IPS DF 6.9 (cell line): ENCODE measurements around the gene CGB5.
A peak's percentile ranks its signal among the peaks of the same experiment; 100 is the strongest.
"Not testable (repeated sequence)": the region's sequence is repeated elsewhere in the genome, so short reads cannot be mapped to it uniquely, and the experiment has no call there.

Experiments used
- DNase-seq: peaks from one replicate; pipeline ENCODE4 v3.0.0-alpha.2; 2013; ENCODE audit warnings: low read depth, low spot score
- H3K27ac ChIP-seq: one replicate; pipeline ENCODE4 v1.5.1; 2013; ENCODE audit warnings: low read length, control low read depth
- H3K27me3 ChIP-seq: 2 replicates; pipeline ENCODE4 v1.6.1; 2013; ENCODE audit warnings: mild to moderate bottlenecking, low read length; ENCODE audit not compliant: control insufficient read depth, insufficient read depth
- H3K36me3 ChIP-seq: 2 replicates; pipeline ENCODE4 v1.6.1; 2013; ENCODE audit warnings: low read length; ENCODE audit not compliant: control insufficient read depth, insufficient read depth
- H3K4me1 ChIP-seq: 2 replicates; pipeline ENCODE4 v1.6.1; 2013; ENCODE audit warnings: low read length; ENCODE audit not compliant: control insufficient read depth, insufficient read depth
- H3K4me3 ChIP-seq: 2 replicates; pipeline ENCODE4 v1.5.1; 2013; ENCODE audit warnings: mild to moderate bottlenecking, low read length
- H3K9me3 ChIP-seq: 2 replicates; pipeline ENCODE4 v1.6.1; 2013; ENCODE audit warnings: low read length, inconsistent platforms; ENCODE audit not compliant: control insufficient read depth, insufficient read depth
- WGBS: extraction: QIAGEN DNeasy Blood & Tissue Kit; methylation state at CpG from one replicate; pipeline ENCODE4 v1.1.7; 2013; ENCODE audit warnings: mixed read lengths, missing lambda C conversion rate; ENCODE audit not compliant: insufficient read length, insufficient coverage; 5-methylcytosine and 5-hydroxymethylcytosine counted together

Gene CGB5

GRCh38 chr19:49014123-49014869 is 29.4 kb upstream of the CGB5 start:
- peaks cover 38% of the 10 kb centered on the region for H3K36me3 ChIP-seq
- no peak for DNase-seq
- no CpG with 5 or more reads among the region's 32 CpGs for WGBS
- H3K27me3 ChIP-seq = no peaks in the 10 kb centered on the region; the same call in 1 of the 2 replicates
- H3K4me1 ChIP-seq = peaks cover 5% of the 10 kb centered on the region
- no peaks in the 10 kb centered on the region for H3K9me3 ChIP-seq
- no peak overlapping the region for H3K27ac ChIP-seq
- H3K4me3 ChIP-seq = no peak overlapping the region

- Histone ChIP-seq H3K9me3 (no peaks in the 10 kb centered on the region), H3K4me3 (no peak overlapping the region), H3K4me1 (peaks cover 5% of the 10 kb centered on the region), H3K36me3 (peaks cover 33% of the 10 kb centered on the region), H3K27ac (no peak overlapping the region), H3K27me3 (no peaks in the 10 kb centered on the region; the same call in 1 of the 2 replicates)
- no CpG with 5 or more reads among the region's 18 CpGs for WGBS
- no peak for DNase-seq
Measured at GRCh38 chr19:49014870-49015255, 28.8 kb upstream of the CGB5 start.

GRCh38 chr19:49016067-49016839 is 27.4 kb upstream of the CGB5 start:
- no peak overlapping the region for H3K27ac ChIP-seq
- no peak for DNase-seq
- H3K9me3 ChIP-seq = no peaks in the 10 kb centered on the region
- no peak overlapping the region for H3K4me3 ChIP-seq
- H3K27me3 ChIP-seq = no peaks in the 10 kb centered on the region; the same call in 1 of the 2 replicates
- H3K4me1 ChIP-seq = peaks cover 8% of the 10 kb centered on the region
- H3K36me3 ChIP-seq = peaks cover 27% of the 10 kb centered on the region
- WGBS = no CpG with 5 or more reads among the region's 29 CpGs

GRCh38 chr19:49017041-49017665 is 26.5 kb upstream of the CGB5 start, which contains the start of gene LHB:
Gene LHB, minus strand, starts transcription at chr19:49017091. Its CDS starts 10 bp downstream, at chr19:49017081.
- H3K4me3 ChIP-seq = peak within 1 kb of the TSS; percentile 35; the same call in 1 of the 2 replicates
- no peak for DNase-seq
- no peaks in the 10 kb centered on the region; the same call in 1 of the 2 replicates for H3K27me3 ChIP-seq
- no peaks in the 10 kb centered on the region for H3K9me3 ChIP-seq
- WGBS = no CpG with 5 or more reads among the region's 17 CpGs
- H3K4me1 ChIP-seq = peaks cover 8% of the 10 kb centered on the region
- peaks cover 22% of the 10 kb centered on the region for H3K36me3 ChIP-seq
- H3K27ac ChIP-seq = no peak within 1 kb of the TSS

GRCh38 chr19:49017666-49018351 is 25.8 kb upstream of the CGB5 start:
- Histone ChIP-seq H3K27ac (no peak overlapping the region), H3K4me3 (peak overlapping the region; percentile 35; the same call in 1 of the 2 replicates), H3K27me3 (no peaks in the 10 kb centered on the region; the same call in 1 of the 2 replicates), H3K4me1 (peaks cover 8% of the 10 kb centered on the region), H3K9me3 (no peaks in the 10 kb centered on the region), H3K36me3 (peaks cover 21% of the 10 kb centered on the region)
- DNase-seq = no peak
- WGBS = no CpG with 5 or more reads among the region's 62 CpGs

GRCh38 chr19:49018388-49019241 is 25.0 kb upstream of the CGB5 start:
- H3K27ac ChIP-seq, H3K4me3 ChIP-seq, H3K9me3 ChIP-seq, H3K4me1 ChIP-seq, DNase-seq, H3K27me3 ChIP-seq: not testable (repeated sequence)
- no CpG with 5 or more reads among the region's 50 CpGs for WGBS
- peaks cover 21% of the 10 kb centered on the region for H3K36me3 ChIP-seq

- no peak for DNase-seq
- Histone ChIP-seq H3K9me3 (no peaks in the 10 kb centered on the region), H3K4me1 (peaks cover 8% of the 10 kb centered on the region), H3K27ac (no peak overlapping the region), H3K36me3 (peaks cover 15% of the 10 kb centered on the region), H3K4me3 (peak overlapping the region; percentile 7; the same call in 1 of the 2 replicates), H3K27me3 (no peaks in the 10 kb centered on the region; the same call in 1 of the 2 replicates)
- no CpG with 5 or more reads among the region's 41 CpGs for WGBS
Measured at GRCh38 chr19:49019242-49019932, 24.3 kb upstream of the CGB5 start.

GRCh38 chr19:49020342-49020741 is 23.3 kb upstream of the CGB5 start:
- DNase-seq = no peak
- Histone ChIP-seq H3K27ac (no peak overlapping the region), H3K4me3 (no peak overlapping the region), H3K9me3 (no peaks in the 10 kb centered on the region), H3K4me1 (peaks cover 8% of the 10 kb centered on the region), H3K36me3 (peaks cover 6% of the 10 kb centered on the region), H3K27me3 (no peaks in the 10 kb centered on the region; the same call in 1 of the 2 replicates)
- WGBS = no CpG with 5 or more reads among the region's 11 CpGs
